T-helper 1 cell treated with Interleukin-12 subunit alpha and Interleukin-12 subunit beta and Interleukin-4 antibody, amounts not matched to agents 30 μg/mL and 1 μg/mL, for 36 hours (primary cell): ENCODE data around the gene OR4F15.
"Not testable (repeated sequence)": the region's sequence is repeated elsewhere in the genome, so short reads cannot be mapped to it uniquely, and the experiment has no call there.

Experiments
- H3K27ac Mint-ChIP-seq: one replicate; pipeline ENCODE4 v1.8.0; 2021; ENCODE audit warnings: mild to moderate bottlenecking, mixed read lengths
- H3K27me3 Mint-ChIP-seq: one replicate; pipeline ENCODE4 v1.8.0; 2021; ENCODE audit warnings: low read depth, mixed read lengths
- H3K36me3 Mint-ChIP-seq: one replicate; pipeline ENCODE4 v1.8.0; 2021; ENCODE audit warnings: low read depth, mixed read lengths
- H3K4me1 Mint-ChIP-seq: one replicate; pipeline ENCODE4 v1.8.0; 2021; ENCODE audit warnings: low read depth, mixed read lengths
- H3K4me3 Mint-ChIP-seq: one replicate; pipeline ENCODE4 v1.8.0; 2021; ENCODE audit warnings: mild to moderate bottlenecking, moderate library complexity, mixed read lengths
- H3K9me3 Mint-ChIP-seq: one replicate; pipeline ENCODE4 v1.8.0; 2021; ENCODE audit warnings: mixed read lengths

OR4F15 gene

GRCh38 chr15:101788503-101789269, 23.3 kb upstream of the OR4F15 start:
- H3K27ac Mint-ChIP-seq, H3K27me3 Mint-ChIP-seq, H3K9me3 Mint-ChIP-seq, H3K36me3 Mint-ChIP-seq, H3K4me1 Mint-ChIP-seq, H3K4me3 Mint-ChIP-seq: not testable (repeated sequence)

GRCh38 chr15:101790748-101791147, 21.3 kb upstream of the OR4F15 start:
- not testable (repeated sequence) for H3K36me3 Mint-ChIP-seq, H3K27ac Mint-ChIP-seq, H3K27me3 Mint-ChIP-seq, H3K9me3 Mint-ChIP-seq, H3K4me3 Mint-ChIP-seq, H3K4me1 Mint-ChIP-seq

- not testable (repeated sequence) for H3K9me3 Mint-ChIP-seq, H3K27ac Mint-ChIP-seq, H3K4me1 Mint-ChIP-seq, H3K36me3 Mint-ChIP-seq, H3K4me3 Mint-ChIP-seq
- peaks cover 10% of the 10 kb centered on the region for H3K27me3 Mint-ChIP-seq
These were observed 18.0 kb upstream of the OR4F15 start for GRCh38 chr15:101793981-101794380.

- Mint-ChIP-seq H3K4me3 (no peak overlapping the region), H3K36me3 (no peaks in the 10 kb centered on the region), H3K9me3 (no peaks in the 10 kb centered on the region), H3K27me3 (peaks cover 10% of the 10 kb centered on the region), H3K27ac (no peak overlapping the region), H3K4me1 (no peaks in the 10 kb centered on the region)
These were observed 16.5 kb upstream of the OR4F15 start for GRCh38 chr15:101795455-101795854.

GRCh38 chr15:101799665-101800064, 12.3 kb upstream of the OR4F15 start:
- no peaks in the 10 kb centered on the region for H3K9me3 Mint-ChIP-seq
- H3K36me3 Mint-ChIP-seq = no peaks in the 10 kb centered on the region
- H3K27ac Mint-ChIP-seq = no peak overlapping the region
- H3K4me1 Mint-ChIP-seq = no peaks in the 10 kb centered on the region
- H3K4me3 Mint-ChIP-seq = no peak overlapping the region
- H3K27me3 Mint-ChIP-seq = peaks cover 15% of the 10 kb centered on the region

GRCh38 chr15:101801048-101801447, 11.0 kb upstream of the OR4F15 start:
- Mint-ChIP-seq H3K27ac (no peak overlapping the region), H3K36me3 (no peaks in the 10 kb centered on the region), H3K4me1 (no peaks in the 10 kb centered on the region)

GRCh38 chr15:101803209-101803608, 8.8 kb upstream of the OR4F15 start, which contains the start of gene OR4F6:
TSS of gene OR4F6 (plus strand) at chr15:101803509. CDS start at chr15:101805720, 2,211 bp downstream.
- Mint-ChIP-seq H3K4me1 (no peaks in the 10 kb centered on the region), H3K36me3 (no peaks in the 10 kb centered on the region), H3K9me3 (no peaks in the 10 kb centered on the region), H3K4me3 (no peak within 1 kb of the TSS), H3K27ac (no peak within 1 kb of the TSS), H3K27me3 (peaks cover 4% of the 10 kb centered on the region)

More at GRCh38 chr15:101801048-101801447, 11.0 kb upstream of the OR4F15 start:
- Mint-ChIP-seq H3K9me3 (no peaks in the 10 kb centered on the region), H3K4me3 (no peak overlapping the region), H3K27me3 (peaks cover 15% of the 10 kb centered on the region)

- H3K27me3 Mint-ChIP-seq = peaks cover 4% of the 10 kb centered on the region
- H3K27ac Mint-ChIP-seq = no peak overlapping the region
- no peak overlapping the region for H3K4me3 Mint-ChIP-seq
- H3K36me3 Mint-ChIP-seq = no peaks in the 10 kb centered on the region
- H3K4me1 Mint-ChIP-seq = no peaks in the 10 kb centered on the region
- no peaks in the 10 kb centered on the region for H3K9me3 Mint-ChIP-seq
These were observed 8.3 kb upstream of the OR4F15 start for GRCh38 chr15:101803676-101804075.

- Mint-ChIP-seq H3K4me1 (no peaks in the 10 kb centered on the region), H3K27me3 (peaks cover 4% of the 10 kb centered on the region), H3K4me3 (no peak overlapping the region), H3K9me3 (no peaks in the 10 kb centered on the region), H3K36me3 (no peaks in the 10 kb centered on the region), H3K27ac (no peak overlapping the region)
These were observed 7.6 kb upstream of the OR4F15 start for GRCh38 chr15:101804375-101804774.

GRCh38 chr15:101804941-101805340, 7.1 kb upstream of the OR4F15 start:
- H3K36me3 Mint-ChIP-seq = no peaks in the 10 kb centered on the region
- H3K27me3 Mint-ChIP-seq = peaks cover 4% of the 10 kb centered on the region
- H3K27ac Mint-ChIP-seq = no peak overlapping the region
- no peaks in the 10 kb centered on the region for H3K4me1 Mint-ChIP-seq
- no peak overlapping the region for H3K4me3 Mint-ChIP-seq
- no peaks in the 10 kb centered on the region for H3K9me3 Mint-ChIP-seq

GRCh38 chr15:101805605-101806345, 6.2 kb upstream of the OR4F15 start:
- H3K27ac Mint-ChIP-seq = no peak overlapping the region
- no peaks in the 10 kb centered on the region for H3K36me3 Mint-ChIP-seq
- H3K4me1 Mint-ChIP-seq = no peaks in the 10 kb centered on the region
- H3K27me3 Mint-ChIP-seq = peaks cover 4% of the 10 kb centered on the region
- H3K9me3 Mint-ChIP-seq = no peaks in the 10 kb centered on the region
- no peak overlapping the region for H3K4me3 Mint-ChIP-seq

- Mint-ChIP-seq H3K4me3 (no peak overlapping the region), H3K4me1 (no peaks in the 10 kb centered on the region), H3K9me3 (no peaks in the 10 kb centered on the region), H3K27ac (no peak overlapping the region), H3K36me3 (no peaks in the 10 kb centered on the region), H3K27me3 (peaks cover 5% of the 10 kb centered on the region)
These were observed 4.6 kb upstream of the OR4F15 start for GRCh38 chr15:101807345-101807945.

- no peak overlapping the region for H3K4me3 Mint-ChIP-seq
These were observed 3.8 kb upstream of the OR4F15 start for GRCh38 chr15:101808201-101808600.

GRCh38 chr15:101810456-101810855, 1.5 kb upstream of the OR4F15 start:
- H3K27me3 Mint-ChIP-seq = peaks cover 19% of the 10 kb centered on the region

More at GRCh38 chr15:101808201-101808600, 3.8 kb upstream of the OR4F15 start:
- Mint-ChIP-seq H3K27ac (no peak overlapping the region), H3K27me3 (peaks cover 11% of the 10 kb centered on the region), H3K36me3 (no peaks in the 10 kb centered on the region), H3K9me3 (no peaks in the 10 kb centered on the region), H3K4me1 (no peaks in the 10 kb centered on the region)

GRCh38 chr15:101810876-101811275, 1.1 kb upstream of the OR4F15 start:
- Mint-ChIP-seq H3K9me3 (no peaks in the 10 kb centered on the region), H3K27ac (no peak overlapping the region), H3K4me1 (no peaks in the 10 kb centered on the region), H3K36me3 (no peaks in the 10 kb centered on the region), H3K4me3 (no peak overlapping the region), H3K27me3 (peaks cover 19% of the 10 kb centered on the region)

More at GRCh38 chr15:101810456-101810855, 1.5 kb upstream of the OR4F15 start:
- no peak overlapping the region for H3K27ac Mint-ChIP-seq
- no peak overlapping the region for H3K4me3 Mint-ChIP-seq
- H3K36me3 Mint-ChIP-seq = no peaks in the 10 kb centered on the region
- no peaks in the 10 kb centered on the region for H3K4me1 Mint-ChIP-seq
- H3K9me3 Mint-ChIP-seq = no peaks in the 10 kb centered on the region
